Epidermal melanocyte (primary cell): ENCODE data around the gene DIP2C.
"Not testable (repeated sequence)": the region's sequence is repeated elsewhere in the genome, so short reads cannot be mapped to it uniquely, and the experiment has no call there.

Experiments
- DNase-seq: peaks from one replicate; pipeline ENCODE4 v3.0.0; 2011; ENCODE audit warnings: low spot score; ENCODE audit not compliant: insufficient read length

Gene DIP2C

GRCh38 chr10:484925-485661, 204.4 kb downstream of the DIP2C start:
- no peak for DNase-seq

GRCh38 chr10:484441-484924, 205.0 kb downstream of the DIP2C start:
- DNase-seq: no peak

GRCh38 chr10:483261-483660, 206.2 kb downstream of the DIP2C start:
- DNase-seq: no peak

GRCh38 chr10:482848-483247, 206.6 kb downstream of the DIP2C start:
- no peak for DNase-seq

- no peak for DNase-seq
Observed at GRCh38 chr10:482051-482501, 207.4 kb downstream of the DIP2C start.

DNA sequence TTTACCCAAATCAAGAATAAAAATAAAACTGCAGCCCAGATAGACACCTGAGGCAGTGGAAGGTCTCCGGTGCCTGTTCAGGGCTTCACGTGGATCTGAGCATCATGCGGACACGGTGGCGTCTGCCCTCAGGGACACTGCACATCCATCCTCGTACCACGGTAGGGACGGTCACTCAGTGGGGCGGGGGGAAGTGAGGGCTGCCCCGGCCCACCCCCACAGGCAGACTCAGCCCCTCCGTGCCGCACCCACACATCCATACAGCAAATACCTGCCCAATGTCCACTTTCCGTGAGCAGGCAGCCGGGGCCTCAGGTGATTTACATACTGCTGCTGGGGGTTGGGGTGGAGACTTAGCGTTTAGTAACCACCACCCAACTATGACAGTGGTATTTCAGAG, 207.8 kb downstream of the DIP2C start:
- DNase-seq: no peak

DNA sequence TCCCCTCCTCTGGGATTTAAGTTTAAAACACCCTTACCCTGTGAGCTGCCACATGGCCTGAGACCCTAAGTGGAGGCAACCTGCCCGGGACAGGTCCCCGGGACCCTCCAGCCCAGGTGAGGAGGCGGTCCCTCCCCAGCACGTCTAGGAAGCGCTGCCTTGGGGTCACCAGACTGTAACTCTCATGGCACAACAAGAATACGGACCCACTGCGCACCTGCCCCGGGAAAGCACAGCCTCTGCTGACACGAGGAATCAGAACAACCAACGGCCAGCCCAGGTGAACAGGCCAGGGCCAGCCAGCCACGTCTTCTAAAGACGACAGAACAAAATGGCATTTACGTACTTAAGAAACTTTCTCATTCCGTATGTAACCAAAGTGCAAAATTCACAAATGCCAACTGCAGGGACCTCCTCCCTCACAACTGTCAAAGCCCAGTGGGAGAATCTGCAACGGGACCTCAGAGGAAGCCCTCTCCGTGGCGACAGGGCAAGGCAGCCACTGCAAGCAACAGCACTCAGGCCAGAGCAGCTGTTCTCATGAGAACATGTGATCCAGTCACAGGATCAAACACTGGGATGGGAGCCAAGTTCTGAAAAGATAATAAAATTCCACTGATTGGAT, 208.4 kb downstream of the DIP2C start:
- peak; percentile 41 for DNase-seq

DNA sequence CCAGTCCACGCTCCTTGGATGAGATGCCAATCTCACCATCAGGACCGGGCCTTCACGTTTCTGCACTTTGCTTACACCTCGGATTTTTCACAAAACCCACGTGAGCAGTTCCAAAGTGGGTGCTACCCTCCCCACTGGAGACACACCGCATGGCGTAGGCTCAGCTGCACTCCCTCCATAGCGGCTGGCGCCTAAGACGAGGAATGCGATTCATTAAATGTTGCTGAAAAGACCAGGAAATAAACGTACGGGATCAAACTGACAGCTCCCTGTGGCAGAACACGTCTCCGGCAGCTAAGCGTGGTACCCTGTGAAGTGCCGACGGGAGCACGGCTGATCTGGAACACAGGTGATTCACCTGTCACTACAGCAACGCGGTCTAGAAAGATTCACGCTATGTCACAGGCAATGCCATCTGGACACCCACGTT, 209.0 kb downstream of the DIP2C start:
- no peak for DNase-seq

GRCh38 chr10:479706-480497, 209.6 kb downstream of the DIP2C start:
- DNase-seq: not testable (repeated sequence)

- no peak for DNase-seq
Observed at GRCh38 chr10:478471-479245, 210.8 kb downstream of the DIP2C start.

DNA sequence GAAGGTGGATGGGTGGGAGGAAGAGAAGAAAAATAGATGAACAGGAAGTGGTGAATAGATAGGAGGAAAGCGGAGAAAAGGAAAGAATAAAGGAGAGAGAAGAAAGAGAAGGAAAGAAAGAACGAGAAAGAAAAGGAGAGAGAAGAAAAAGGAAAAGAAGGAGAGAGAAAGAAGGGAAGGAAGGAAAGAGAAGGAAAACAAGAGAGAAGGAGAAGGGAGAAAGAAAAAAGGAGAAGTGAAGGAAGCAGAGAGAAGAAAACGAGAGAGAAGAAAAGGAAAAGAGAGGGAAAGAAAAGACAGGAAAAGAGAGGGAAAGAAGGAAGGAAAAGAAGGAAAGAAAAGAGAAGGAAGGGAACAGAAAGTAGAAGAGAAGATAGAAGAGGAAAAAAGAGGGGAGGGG, 211.8 kb downstream of the DIP2C start:
- no peak for DNase-seq

DNA sequence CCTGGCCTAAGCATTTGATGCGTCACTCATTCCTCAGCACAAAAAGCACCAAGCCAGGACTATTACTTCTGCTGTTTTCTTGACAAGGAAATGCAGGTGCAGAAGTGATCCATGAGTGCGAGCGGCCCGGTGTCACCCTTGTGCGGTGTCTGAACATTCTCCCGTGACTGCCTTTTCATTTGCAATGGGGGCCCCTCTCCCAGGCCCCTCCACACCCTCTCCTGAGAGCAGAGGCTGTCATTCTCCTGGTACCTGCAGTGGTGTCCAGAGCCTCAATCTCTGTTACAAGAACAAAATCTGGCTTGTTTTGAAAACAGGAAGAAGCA, 213.1 kb downstream of the DIP2C start:
- no peak for DNase-seq

DNA sequence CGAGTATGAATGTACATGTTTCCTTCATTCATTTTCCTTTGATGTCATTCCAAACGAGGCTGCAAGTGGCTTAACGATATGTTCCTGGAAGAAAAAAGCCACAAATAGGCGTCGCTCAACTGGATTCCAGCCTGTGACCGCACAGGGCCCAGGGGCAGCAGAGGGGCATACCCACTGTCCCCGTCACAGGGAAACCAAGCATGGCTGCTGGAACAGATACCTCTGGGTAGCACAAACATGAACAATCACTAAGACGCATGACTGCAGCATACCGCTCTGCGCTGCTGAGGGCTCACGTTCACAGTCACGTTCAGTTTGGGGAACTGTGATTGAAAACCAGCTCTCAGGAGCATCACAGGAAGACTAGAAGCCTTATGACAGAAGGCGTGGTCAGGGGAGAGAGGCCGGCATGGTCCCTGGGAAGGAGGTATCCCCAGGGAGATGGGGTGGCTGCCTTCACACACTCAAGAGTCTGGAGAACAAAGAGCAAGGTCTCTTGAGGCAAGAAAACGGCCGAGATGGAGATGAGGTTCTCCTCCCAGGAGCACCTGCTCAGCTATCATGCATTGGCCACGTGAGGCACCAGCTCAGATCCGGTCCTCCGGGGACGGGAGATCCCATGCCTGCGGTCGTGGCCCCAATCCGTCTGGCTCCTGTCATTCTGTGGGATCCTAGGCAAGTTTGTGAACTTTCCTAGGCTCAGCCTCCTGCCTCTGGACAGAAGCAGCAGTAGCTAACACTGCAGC, 213.6 kb downstream of the DIP2C start:
- no peak for DNase-seq

DNA sequence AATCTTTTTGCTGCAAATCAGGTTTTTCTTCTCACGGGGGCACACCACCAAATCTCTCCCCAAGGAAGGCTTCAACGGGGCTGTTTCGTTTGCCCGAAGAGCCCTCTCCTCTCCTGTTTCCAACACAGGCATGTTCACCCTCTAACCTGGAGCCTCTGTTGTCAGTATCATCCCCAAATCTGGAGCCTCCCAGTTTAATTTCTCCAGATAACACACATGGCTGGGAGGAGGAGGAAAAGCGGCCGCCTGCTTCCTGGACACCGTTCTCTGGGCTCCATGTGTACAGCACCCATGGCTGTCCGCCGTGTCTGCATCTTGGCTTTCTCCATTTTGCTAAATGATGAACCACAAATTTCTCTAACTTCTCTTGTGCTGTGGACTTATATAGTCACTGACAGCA, 214.5 kb downstream of the DIP2C start:
- DNase-seq: no peak

- DNase-seq: no peak
Observed at GRCh38 chr10:474406-474805, 215.1 kb downstream of the DIP2C start.

DNA sequence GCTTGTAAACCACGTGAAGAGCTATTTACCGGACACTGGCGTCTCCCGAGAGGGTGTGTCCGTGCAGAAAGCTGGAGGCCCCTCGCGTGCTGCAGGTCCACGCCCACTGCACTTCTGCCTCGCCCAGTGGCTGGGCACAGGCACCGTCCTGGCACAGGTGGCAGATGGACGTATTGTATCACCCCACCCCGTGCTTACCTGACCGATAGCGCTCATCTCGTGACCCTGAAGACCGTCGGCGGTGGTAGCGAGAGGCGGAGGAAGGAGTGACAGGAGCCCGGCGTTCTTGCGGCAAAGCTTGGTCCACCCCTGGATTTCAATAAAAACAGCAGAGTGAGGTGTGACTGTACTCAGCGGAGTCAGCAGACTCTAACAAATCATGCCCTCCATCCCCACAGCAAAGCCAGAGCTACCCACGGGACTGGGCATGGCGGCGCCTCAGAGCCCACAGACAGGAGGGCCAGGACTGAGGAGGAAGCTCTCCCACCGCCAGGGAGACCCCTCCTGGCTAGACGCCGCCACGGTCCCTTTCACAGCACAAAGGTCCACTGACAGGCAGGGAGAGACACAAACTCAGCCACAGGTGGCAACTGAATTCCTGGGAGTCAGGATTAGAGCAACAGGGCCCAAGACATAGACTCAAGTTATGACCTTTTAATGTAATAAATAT, 217.1 kb downstream of the DIP2C start:
- no peak for DNase-seq

GRCh38 chr10:470339-471003, 219.0 kb downstream of the DIP2C start:
- no peak for DNase-seq

- no peak for DNase-seq
Observed at GRCh38 chr10:469947-470338, 219.5 kb downstream of the DIP2C start.

DNA sequence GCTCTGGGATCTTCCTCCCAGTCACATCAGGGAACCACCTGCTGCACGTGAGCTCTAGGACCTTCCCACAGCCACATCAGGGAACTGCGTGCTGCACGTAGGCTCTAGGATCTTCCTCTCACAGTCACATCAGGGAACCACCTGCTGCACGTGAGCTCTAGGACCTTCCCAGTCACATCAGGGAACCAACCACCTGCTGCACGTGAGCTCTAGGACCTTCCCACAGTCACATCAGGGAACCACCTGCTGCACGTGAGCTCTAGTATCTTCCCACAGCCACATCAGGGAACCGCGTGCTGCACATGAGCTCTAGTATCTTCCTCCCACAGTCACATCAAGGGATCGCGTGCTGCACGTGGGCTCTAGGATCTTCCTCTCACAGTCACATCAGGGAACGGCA, 229.7 kb downstream of the DIP2C start:
- DNase-seq: no peak

- no peak for DNase-seq
Observed at GRCh38 chr10:458421-458851, 231.0 kb downstream of the DIP2C start.
